ENCODE data around the gene SLC6A13.
"Not testable (repeated sequence)": the region's sequence is repeated elsewhere in the genome, so short reads cannot be mapped to it uniquely, and the experiment has no call there.

SLC6A13 gene

DNA sequence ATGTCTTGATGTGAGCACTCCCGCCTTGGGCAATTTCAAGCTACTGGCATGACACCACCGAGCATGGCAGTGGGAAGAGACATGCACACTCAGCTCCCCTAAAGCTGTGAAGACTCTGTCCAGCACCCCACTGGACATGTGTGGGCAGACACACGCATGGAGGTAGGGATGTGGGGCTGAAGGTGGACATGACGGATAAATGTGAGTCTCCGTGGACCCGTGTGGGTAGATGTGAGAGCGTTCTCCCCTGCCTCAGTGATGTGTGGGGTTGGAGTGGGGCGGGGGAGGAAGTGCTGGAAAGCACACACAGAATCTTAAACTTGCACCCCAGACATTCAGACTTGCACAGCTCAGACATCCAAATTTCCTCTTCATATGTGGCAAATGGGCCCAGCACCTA, 61.3 kb downstream of the SLC6A13 start:
- DNase-seq (ENCODE audit: low read depth in 1 of 2, low spot score in 1 of 2) = no peak

DNA sequence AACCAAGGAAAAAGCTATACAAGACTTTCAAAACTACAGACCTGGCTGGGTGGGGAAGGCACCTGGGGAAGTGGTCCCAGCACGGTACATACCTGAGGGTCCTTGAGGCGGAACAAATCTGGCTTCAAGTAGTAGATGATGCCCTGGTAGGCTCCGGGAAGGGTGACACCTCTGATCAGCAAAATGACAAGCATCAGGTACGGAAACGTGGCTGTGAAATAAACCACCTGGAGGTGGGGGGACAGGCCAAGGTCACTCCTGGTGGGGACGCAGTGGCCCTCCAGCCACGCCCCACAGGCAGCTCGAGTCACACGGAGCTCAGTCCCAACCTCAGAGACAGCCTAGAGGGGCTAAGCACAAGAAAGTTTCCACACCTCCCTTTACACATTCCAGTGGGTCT, 63.9 kb downstream of the SLC6A13 start:
- DNase-seq (ENCODE audit: low read depth in 1 of 2, low spot score in 1 of 2) = no peak

DNA sequence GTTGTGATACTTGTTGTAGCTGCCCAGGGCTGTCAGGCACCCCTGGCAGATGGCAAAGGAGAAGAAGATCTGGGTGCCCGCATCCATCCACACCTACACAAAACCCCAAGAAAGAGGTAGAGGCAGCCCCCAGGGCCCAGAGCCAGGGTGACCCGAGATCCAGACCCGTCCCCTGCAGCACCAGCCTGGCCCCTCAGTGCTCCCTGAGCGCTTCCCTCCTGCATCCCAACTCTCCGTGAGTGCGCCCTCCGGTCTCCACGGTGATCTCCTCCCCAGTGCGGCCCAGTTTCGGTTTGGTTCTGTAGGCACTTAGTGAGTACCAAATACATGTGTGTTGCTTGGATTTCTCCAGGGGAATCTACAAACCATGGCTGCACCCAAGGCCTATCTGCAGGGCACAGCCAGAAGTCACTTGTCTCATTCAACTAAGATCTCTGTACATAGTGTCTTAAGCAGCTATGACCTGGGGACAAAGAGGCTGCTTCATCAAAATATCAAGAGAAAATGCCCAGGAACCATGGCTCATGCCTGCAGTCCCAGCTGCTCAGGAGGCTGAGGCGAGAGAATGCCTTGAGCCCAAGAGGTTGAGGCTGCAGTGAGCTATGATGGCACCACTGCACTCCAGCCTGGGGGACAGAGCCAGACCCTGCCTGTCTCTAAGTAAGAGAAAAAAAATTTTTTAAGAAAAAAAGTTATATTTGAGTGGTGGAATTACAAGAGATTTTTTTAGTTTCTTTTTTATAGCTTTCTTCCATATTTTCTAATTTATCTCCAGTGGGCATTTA, 64.5 kb downstream of the SLC6A13 start:
- no peak for DNase-seq (ENCODE audit: low read depth in 1 of 2, low spot score in 1 of 2)

DNA sequence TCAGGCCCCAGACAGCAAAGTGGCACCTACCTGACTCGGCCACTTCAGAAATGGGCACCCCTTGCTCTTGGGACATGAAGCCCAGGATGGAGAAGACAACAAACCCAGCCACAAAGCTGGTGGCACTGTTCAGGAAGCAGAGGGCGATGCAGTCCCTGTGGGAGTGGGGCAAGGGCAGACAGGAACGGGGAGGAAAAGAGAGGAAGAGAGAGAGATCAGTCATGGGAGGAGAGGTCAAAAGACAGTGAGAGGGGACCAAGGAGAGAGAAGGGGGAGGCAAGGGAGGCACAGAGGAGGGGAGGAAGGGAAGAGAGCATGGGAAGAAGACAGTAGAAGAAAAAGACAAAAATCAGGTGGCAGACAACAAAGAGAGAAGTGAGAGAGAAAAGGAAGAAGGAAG, 65.3 kb downstream of the SLC6A13 start:
- DNase-seq (ENCODE audit: low read depth in 1 of 2, low spot score in 1 of 2) = no peak

DNA sequence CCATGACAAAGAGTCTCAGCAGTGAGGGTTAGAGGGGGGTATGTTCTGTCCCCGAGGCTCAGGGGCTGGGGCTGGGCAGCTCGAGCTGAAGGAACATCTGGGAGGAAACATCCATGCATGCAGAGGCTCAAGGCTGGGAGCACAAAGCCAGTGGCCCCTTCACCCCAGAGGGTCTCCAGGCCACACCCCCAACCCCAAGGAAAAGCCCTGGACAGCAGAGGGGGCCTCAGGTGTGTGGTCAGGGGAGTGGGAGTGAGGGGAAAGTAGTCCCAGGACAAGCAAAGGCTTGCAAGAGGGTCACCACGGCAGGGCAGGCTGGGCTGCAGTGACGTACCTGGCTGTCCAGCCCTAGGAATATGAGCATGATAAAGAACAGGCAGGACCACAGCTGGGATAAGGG, 66.2 kb downstream of the SLC6A13 start:
- DNase-seq (ENCODE audit: low read depth in 1 of 2, low spot score in 1 of 2) = no peak

DNA sequence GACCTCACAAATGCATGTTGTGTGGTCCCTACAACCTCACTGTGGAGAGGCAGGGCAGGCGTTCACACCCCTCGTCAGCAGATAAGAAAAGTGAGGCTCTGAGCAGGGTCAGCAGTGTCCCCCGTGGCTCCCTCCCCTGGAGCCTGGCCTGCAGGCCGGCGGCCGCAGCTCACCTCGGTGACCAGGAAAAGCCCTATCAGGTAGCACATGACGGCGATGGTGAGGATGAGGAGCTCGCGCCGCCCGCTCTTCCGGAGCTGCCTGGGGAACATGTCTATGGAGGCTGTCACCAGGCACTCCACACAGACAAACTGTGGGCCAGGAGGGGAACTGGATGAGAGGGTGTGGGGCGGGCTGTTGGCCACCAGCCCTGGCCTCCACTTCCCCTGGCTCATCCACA, 66.7 kb downstream of the SLC6A13 start:
- no peak for DNase-seq (ENCODE audit: low read depth in 1 of 2, low spot score in 1 of 2)

DNA sequence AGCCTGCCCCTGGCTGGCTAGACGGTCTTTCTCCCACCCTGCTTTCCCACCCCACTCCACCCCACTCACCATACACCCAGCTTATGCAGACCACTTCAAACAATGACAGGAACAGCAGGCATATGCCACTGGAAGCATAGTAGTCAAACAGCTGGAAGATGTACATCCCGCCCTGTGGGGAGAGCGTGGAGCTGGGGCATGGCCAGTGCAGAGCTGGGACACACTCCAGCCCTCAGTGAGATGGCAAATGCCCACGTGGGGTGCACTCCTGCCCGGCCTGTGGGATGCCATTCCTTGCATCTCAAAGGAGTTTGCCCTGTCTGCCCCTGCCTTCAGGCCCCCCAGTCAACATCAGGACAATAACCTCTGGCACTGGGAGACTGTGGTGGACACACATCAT, 67.5 kb downstream of the SLC6A13 start:
- no peak for DNase-seq (ENCODE audit: low read depth in 1 of 2, low spot score in 1 of 2)

DNA sequence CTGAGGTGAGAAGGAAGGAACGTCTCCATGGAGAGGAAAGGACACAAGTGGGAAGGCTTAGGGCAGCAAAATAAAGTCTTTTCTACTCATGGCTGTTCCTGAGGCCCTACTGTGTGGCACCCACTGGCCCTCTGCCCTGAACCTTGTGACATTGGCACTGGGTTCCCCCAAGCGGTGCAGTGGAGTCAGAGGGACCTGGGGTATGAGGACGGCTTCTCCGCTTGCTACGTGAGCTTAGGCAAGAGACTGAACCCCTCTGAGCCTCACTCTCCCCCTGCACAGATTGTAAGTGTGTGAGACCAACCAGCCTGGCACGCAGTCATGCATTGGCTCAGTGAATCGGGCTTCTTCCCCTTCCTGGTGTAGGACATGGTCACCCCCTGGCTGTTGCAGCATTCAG, 68.4 kb downstream of the SLC6A13 start:
- DNase-seq (ENCODE audit: low read depth in 1 of 2, low spot score in 1 of 2) = no peak

DNA sequence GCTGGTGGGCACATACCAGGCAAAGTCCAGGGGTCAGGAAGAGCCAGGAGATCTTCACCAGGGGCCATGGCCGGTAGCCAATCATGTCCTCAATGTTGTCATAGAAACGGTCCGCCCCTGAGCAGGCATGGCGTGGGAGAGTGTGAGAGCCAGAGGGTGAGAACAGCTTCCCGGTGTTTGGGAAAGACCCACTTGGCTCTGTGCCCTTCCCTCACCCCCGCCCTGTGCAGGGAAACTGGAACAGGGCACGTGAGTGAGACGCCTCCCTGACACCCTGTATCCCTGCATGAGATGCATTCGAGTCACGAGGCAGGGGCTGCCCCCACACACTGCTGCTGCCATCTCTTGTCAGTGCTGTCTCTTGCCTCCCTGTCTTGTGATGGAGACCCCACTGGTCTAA, 69.4 kb downstream of the SLC6A13 start:
- DNase-seq (ENCODE audit: low read depth in 1 of 2, low spot score in 1 of 2) = no peak

DNA sequence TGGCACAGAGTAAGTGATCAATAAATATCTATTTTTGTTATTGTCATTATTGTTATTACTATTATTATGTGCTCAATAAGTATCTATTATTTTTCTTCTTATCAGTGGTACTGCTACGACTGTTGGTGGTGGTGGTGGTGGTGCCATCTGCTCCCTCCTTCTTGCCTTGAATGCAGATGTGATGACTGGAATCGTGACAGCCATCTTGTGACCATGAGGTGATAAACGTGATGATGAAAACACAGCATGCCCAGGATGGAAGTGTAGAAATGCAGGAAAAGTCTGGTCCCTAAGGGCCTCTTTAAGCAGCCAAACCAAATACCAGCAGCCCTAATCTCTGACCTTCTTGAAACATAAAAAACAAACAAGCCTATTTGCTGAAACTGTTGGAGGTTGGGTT, 71.1 kb downstream of the SLC6A13 start:
- no peak for DNase-seq (ENCODE audit: low read depth in 1 of 2, low spot score in 1 of 2)

DNA sequence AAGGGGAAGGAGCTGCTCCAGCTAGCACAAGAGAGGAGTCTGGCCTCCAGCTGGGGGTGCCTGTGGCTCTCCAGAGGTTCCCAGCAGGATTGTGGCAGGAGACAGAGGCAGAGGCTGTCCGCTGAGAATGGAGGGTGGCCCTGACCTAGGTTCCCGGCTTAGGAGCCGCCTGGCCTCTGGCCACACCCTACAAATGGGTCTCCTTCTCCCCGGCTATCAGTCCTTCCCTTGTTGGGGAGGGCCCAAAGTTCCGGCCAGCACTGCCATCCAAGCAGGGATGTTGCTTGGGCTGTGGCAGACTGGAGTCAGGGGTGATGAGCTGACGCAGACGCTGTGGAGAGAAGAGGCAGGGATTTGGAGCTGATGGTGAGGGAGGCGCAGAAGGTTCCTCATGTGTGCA, 71.8 kb downstream of the SLC6A13 start:
- no peak for DNase-seq (ENCODE audit: low read depth in 1 of 2, low spot score in 1 of 2)

DNA sequence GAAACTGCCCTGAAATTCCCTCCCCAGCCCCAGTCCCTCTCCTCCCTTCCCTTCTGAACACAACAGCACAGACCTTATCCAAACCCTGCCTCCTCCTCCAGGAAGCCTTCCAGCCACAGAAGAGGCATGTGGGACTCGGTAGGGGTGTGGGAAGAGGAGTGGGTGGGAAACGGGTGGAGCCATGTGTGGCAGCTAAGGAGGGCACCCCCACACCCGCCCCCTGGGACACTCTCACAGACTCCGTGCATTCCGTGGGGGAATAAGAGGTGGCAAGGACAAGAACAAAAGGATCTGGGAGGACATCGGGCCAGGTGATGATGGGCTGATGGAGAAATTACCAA, 73.0 kb downstream of the SLC6A13 start:
- DNase-seq (ENCODE audit: low read depth in 1 of 2, low spot score in 1 of 2) = no peak

DNA sequence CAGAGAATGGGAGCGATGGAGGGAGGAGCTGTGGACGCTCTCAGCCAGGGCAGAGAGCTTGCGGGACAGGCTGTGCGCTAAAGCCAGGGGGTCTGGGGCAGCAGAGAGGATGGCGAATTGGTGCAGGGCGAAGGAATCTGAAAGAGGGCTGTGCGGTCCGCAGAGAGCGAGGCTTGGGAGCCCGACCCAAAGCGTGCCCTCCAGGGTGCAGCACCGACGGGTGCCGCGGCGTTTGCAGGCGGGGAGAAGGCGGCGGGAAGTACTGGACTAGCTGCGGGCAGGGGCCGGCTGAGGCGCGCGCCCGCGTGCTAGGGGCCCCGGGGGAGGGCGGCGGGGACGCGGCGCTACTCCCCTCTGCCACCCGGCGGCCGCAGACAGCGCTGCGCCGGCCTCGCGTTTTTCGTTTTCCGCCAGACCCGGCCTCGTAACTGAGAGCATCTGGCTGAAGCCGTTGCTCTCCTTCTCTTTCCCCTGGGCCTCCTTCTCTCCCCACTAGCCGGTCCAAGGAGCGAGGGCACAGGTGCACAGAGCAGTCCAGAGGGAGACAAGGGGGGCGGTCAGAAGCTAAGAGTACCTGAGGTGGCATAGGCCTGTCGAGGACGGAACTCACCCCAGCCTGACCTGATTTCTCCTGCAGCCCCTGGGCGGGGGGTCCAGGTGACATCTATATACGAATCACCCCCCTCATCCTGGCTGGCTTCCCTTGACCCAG, 73.6 kb downstream of the SLC6A13 start:
- no peak for DNase-seq (ENCODE audit: low read depth in 1 of 2, low spot score in 1 of 2)

DNA sequence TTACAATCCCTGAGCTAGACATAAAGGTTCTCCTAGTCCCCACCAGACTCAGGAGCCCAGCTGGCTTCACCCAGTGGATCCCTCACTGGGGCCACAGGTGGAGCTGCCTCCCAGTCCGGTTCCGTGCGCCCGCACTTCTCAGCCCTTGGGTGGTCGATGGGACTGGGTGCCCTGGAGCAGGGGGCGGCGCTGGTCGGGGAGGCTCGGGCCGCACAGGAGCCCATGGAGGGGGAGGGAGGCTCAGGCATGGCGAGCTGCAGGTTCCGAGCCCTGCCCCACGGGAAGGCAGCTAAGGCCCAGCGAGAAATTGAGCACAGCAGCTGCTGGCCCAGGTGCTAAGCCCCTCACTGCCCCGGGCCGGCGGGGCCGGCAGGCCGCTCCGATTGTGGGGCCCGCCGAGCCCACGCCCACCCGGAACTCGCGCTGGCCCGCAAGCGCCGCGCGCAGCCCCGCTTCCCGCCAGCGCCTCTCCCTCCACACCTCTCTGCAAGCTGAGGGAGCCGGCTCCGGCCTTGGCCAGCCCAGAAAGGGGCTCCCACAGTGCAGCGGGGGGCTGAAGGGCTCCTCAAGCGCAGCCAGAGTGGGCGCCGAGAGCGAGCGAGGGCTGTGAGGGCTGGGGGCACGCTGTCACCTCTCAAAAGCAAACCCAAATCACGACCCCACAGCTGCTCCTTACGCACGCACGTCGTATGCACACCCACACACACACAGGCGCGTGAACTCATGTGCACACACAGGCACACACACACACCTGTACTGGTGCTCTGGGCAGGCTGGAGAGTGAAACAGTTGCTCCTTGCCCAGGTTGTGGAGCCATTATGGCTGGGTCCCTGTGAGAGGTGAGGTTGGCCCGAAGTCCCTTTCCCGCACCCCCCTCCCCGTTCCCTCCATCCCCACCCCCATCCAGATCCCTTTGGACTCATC, 74.4 kb downstream of the SLC6A13 start:
- DNase-seq (ENCODE audit: low read depth in 1 of 2, low spot score in 1 of 2) = not testable (repeated sequence)

DNA sequence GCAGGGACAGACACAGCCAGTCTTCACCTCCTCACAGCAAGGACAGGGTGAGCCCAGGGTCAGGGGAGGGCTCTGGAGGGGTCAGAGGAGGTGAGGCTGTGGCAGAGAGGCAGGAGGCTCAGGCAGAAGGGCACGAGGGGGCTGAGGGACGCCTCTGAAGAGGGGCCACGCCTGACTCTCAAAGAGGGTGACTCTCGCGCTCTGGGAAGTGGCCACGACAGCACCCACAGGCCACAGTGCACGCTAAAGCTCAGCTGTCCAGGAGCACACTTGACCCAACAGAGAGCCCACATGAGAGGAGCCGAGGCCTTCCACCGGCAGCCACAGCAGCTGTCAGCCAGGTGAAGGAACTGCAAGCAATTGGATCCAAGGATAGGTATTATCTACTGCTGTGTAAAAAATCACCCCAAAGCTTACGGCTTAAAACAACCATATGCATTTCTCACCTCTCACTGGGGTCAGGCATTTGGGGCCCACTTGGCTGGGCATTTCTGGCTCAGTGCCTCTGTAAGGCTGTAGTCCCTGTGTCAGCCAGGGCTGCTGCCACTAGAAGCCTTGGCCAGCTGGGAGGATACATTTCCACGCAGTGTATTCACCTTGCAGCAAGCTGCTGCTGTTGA, 76.5 kb downstream of the SLC6A13 start:
- DNase-seq (ENCODE audit: low read depth in 1 of 2, low spot score in 1 of 2) = no peak

DNA sequence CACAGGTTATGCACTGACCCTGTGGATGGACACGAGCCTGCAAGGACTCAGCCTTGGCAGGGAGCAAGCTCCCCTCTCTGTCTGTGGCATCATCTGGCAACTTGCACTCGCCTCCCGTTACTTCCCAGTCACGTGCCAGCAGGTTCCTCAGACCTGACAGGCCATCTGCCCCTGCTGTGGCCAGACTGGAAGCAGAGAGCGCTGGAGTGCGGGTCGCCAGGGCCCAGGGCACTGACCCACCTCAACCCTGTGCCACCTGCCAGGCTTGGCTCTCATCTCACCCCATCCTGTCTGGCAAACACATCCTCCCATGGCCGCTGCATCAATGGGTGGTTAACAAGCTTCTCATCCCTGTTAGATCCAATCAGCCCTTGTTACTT, 77.1 kb downstream of the SLC6A13 start:
- no peak for DNase-seq (ENCODE audit: low read depth in 1 of 2, low spot score in 1 of 2)

DNA sequence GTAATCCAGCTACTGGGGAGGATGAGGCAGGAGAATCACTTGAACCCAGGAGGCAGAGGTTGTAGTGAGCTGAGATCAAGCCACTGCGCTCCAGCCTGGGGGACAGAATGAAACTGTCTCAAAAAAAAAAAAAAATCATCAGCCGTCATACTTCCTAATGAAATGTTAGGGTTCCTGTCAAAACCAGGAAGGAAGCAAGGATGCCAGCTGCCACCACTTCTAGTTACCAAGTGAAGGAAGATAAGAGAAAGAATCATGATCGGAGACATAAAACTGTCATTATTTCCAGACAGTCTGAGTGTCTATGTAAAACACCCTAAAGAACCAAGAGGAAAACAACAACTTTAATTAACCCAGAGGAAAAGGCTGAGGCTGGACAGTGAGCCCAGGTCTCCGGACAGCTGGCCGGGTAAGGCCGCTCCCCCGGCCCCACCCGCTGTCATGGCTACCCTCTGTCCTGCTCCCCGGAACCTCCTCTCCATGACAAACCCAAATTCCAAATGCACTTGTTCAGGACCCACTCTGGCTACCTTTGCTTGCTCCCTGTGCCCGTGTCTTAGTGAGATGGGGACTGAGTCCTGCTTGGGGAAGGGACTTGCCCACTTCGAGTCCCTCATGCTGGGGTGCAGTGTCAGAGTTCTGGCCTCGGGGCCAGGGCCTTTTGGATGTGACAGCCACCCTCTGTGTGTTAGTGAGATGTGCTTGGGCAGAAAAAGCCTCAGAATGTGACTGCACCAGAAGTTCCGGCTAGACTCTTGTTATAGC, 77.6 kb downstream of the SLC6A13 start:
- no peak for DNase-seq (ENCODE audit: low read depth in 1 of 2, low spot score in 1 of 2)

DNA sequence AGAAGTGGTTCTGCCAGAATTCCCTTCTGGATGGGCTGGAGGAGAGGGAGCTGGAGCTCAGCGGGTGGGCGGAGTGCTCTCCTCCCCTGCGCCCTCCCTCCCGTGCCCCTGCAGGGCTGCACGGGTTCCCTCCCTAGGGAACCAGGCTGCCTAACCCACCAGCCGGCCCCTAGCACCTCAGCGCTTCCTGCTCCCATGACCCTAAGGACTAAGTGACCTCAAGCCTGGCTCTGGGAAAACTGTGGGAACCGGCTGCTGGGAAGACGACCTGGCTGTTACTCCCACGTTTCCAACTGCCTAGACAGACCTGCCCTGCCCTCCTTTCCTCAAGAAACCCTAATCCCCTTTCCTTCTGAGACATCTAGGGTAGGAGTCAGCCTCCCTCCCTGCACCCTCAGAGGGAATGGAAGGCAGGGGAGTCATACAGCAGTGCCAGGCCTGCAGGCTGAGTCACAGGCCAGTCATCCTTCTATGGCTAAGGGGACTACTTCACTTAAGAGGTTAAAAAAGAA, 80.2 kb downstream of the SLC6A13 start:
- DNase-seq (ENCODE audit: low read depth in 1 of 2, low spot score in 1 of 2) = no peak

DNA sequence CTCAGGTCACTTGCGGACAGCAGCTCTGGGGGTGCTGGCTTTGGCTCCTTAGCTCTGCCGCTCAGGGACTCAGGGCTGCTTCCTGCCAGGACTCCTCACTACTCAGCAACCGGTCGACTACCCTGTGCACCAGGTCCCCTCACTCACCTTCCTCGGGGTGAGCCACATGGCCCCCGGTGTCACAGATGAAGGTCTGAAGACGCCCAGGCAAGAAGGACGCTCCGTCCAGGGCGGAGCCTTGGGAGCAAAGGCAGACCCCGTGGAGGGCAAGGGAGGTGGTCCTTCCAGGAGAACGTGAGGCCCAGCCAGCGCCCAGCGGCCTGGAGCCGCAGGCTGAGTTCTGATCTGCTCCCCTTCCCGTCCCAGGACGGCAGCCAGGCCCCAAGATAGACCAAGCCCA, 80.7 kb downstream of the SLC6A13 start:
- DNase-seq (ENCODE audit: low read depth in 1 of 2, low spot score in 1 of 2) = no peak

DNA sequence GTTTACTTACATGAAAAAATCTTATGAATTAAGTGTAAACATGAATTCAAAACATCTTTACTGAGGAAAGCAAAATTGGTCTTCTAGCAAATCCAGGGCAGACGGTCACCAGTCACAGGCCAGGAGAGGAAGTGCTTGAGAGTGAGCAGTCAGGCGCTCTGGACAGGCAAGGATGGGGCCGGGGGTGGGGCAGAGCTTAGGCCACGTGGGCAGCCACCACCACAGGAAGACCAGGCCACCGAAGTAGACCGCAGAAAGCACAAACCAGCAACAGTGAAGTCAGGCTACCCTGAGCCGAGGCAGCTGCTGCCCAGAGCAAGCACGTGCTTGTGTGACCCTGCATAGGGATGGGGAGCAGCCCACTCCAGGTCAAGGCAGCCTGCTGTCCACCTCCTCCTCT, 82.2 kb downstream of the SLC6A13 start:
- no peak for DNase-seq (ENCODE audit: low read depth in 1 of 2, low spot score in 1 of 2)

DNA sequence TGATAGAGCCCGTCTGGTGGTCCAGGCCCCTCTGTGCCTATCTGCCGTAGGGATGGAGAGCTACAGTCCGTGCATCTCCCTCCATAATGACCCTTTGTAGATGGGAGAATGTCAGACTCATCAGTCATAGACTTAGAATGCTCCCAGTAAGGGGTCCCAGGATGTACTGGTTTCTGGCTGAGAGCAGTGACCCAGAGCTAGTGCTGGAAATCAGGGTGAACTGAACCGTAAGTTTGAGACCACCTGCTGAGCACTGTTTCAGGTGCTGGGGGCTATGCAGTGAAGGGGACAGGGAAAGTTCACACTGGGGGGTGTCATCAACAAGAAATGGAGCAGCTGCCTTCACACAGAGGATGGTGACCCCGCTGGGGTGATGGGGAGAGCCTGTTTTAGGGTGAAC, 82.8 kb downstream of the SLC6A13 start:
- DNase-seq (ENCODE audit: low read depth in 1 of 2, low spot score in 1 of 2) = no peak
